Omental fat pad (tissue), 4 donors: ENCODE measurements around the gene NUDT3. TPM values are rescaled to one million over a fixed set of nuclear protein-coding genes. Genes with fewer than 3 reads are reported as not detected.

Experiments
- ATAC-seq: fragments of 150-250 bp; one replicate; pipeline ENCODE4 v1.9.1; 2016; ENCODE audit warnings: mild to moderate bottlenecking, moderate library complexity; ENCODE audit not compliant: low FRiP score
- DNase-seq: peaks from one replicate; pipeline ENCODE4 v3.0.0-alpha.2; 2019; ENCODE audit warnings: low spot score
- CTCF ChIP-seq, 3 donors: fragments of 450-650 bp; IDR thresholded peaks; one replicate each; pipeline ENCODE4 v1.5.1; 2016 to 2017; ENCODE audit warnings: antibody characterized with exemption in 3 of 3, mild to moderate bottlenecking in 3 of 3, moderate library complexity in 2 of 3
- total RNA-seq, 4 donors: library from RNA; depleted of rRNA; stranded (reverse); fragments of >200 nt; gene quantifications; one replicate each; pipeline ENCODE4 v1.1.0, GENCODE V29; 2016

NUDT3 gene
- total RNA-seq, 4 donors from 2014 or later = 21.3 to 46.0 (median 28.5) TPM

- peak; percentile 28 for ATAC-seq
- no peak for DNase-seq
These were observed 50.9 kb downstream of the NUDT3 start for GRCh38 chr6:34341481-34341971.

GRCh38 chr6:34340906-34341480 lies 51.5 kb downstream of the NUDT3 start:
- ATAC-seq = no peak
- TF ChIP-seq CTCF (IDR thresholded peaks at IDR 0.05) = no peak
- DNase-seq = no peak

More at GRCh38 chr6:34341481-34341971, 50.9 kb downstream of the NUDT3 start:
- no peak for TF ChIP-seq CTCF (IDR thresholded peaks at IDR 0.05)

- ATAC-seq (no peak), DNase-seq (no peak)
- TF ChIP-seq CTCF (IDR thresholded peaks at IDR 0.05) = no peak
These were observed 52.1 kb downstream of the NUDT3 start for GRCh38 chr6:34340394-34340793.

DNA sequence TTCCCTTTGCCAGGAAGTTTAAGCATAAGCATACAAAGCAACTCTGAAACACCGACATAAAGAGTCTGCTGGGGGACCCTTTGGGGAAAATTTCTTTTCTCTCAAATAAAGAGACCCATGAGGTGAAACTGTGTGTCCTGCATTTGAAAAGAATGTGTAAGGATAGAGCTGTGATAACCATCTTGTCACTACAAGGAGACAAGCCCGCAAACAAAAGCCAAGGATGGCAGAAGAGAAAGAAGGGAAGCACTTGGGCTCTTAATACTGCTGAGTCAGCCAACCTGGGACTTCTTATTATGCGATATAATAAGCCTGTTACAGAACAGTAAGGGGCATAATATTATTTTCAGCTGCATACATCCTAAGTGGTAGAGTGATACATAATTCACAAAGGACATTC lies 52.5 kb downstream of the NUDT3 start:
- no peak for DNase-seq
- no peak for TF ChIP-seq CTCF (IDR thresholded peaks at IDR 0.05)
- ATAC-seq = no peak

DNA sequence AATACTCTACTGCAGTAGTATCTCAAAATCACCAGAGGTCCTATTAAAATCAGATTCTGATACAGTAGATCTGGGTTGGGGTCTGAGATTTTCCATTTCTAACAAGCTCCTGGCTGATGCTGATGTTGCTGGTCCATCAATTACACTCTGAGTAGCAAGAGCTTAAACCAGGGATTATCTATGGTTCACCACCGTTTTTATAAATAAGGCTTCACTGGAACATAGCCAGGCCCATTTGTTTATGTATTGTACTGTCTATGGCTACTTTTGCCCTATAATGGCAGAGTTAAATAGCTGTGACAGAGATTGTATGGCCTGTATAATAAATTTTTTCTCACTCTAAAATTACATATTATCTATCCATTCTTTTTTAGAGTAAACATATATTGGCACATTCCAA lies 53.0 kb downstream of the NUDT3 start:
- DNase-seq (no peak), ATAC-seq (no peak)
- TF ChIP-seq CTCF (IDR thresholded peaks at IDR 0.05) = no peak

DNA sequence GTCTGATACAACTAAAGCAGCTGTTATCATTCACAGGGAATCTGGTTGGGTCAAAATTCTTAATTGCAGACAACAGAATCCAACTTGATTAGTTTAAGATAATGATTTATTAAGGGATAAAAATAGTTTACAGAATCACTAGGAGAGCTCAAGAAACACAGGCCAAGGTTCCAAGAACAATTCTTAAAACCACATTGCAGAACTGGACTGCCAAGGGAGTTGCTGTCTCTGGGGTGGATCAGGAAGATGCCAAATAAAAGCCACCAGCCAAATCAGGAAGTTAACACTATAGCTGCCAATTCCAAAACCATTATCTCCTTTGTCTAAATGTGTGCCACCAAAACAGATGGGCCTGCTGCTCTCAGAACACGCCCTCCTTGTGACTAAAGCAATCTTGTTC lies 53.7 kb downstream of the NUDT3 start:
- TF ChIP-seq CTCF (IDR thresholded peaks at IDR 0.05) = no peak

GRCh38 chr6:34338377-34338776 lies 54.1 kb downstream of the NUDT3 start:
- DNase-seq (no peak), ATAC-seq (no peak)
- no peak for TF ChIP-seq CTCF (IDR thresholded peaks at IDR 0.05)

More for the DNA sequence above, 53.7 kb downstream of the NUDT3 start:
- ATAC-seq (no peak), DNase-seq (no peak)
